EH (cell line): ENCODE results near the gene ACTN3.
A peak's percentile ranks its signal among the peaks of the same experiment; 100 is the strongest.
"Not testable (repeated sequence)": the region's sequence is repeated elsewhere in the genome, so short reads cannot be mapped to it uniquely, and the experiment has no call there.

Source experiments
- DNase-seq: peaks from one replicate; pipeline ENCODE4 v3.0.0-alpha.2; 2015; ENCODE audit warnings: low read depth

ACTN3 gene

GRCh38 chr11:66546368-66546965 is at the start of gene ACTN3:
TSS of gene ACTN3 (plus strand) at chr11:66546903. CDS start at chr11:66546938, 35 bp downstream.
- DNase-seq = peak; percentile 63

GRCh38 chr11:66497206-66497605 is 49.5 kb upstream of the ACTN3 start:
- DNase-seq = no peak

GRCh38 chr11:66498506-66498905 is 48.2 kb upstream of the ACTN3 start:
- DNase-seq = no peak

- DNase-seq = no peak
Measured at GRCh38 chr11:66505276-66505816, 41.4 kb upstream of the ACTN3 start.

- DNase-seq = no peak
Measured at GRCh38 chr11:66509131-66509561, 37.6 kb upstream of the ACTN3 start.

- DNase-seq = peak; percentile 81
Measured at GRCh38 chr11:66510271-66510989, 36.3 kb upstream of the ACTN3 start, which contains the start of gene BBS1. TSS of gene BBS1 (plus strand) at chr11:66510635. CDS start at chr11:66510660, 25 bp downstream.

GRCh38 chr11:66510990-66511339 is 35.7 kb upstream of the ACTN3 start:
- no peak for DNase-seq

- DNase-seq = no peak
Measured at GRCh38 chr11:66523611-66524010, 23.1 kb upstream of the ACTN3 start.

GRCh38 chr11:66524304-66525040 is 22.2 kb upstream of the ACTN3 start:
- DNase-seq = no peak

- DNase-seq = no peak
Measured at GRCh38 chr11:66529069-66529468, 17.6 kb upstream of the ACTN3 start.

GRCh38 chr11:66529655-66530054 is 17.0 kb upstream of the ACTN3 start:
- DNase-seq = no peak

GRCh38 chr11:66530927-66531709 is 15.6 kb upstream of the ACTN3 start:
- no peak for DNase-seq

GRCh38 chr11:66531841-66532240 is 14.9 kb upstream of the ACTN3 start:
- no peak for DNase-seq

GRCh38 chr11:66532784-66533183 is 13.9 kb upstream of the ACTN3 start:
- no peak for DNase-seq

GRCh38 chr11:66539170-66539869 is 7.4 kb upstream of the ACTN3 start:
- no peak for DNase-seq

- DNase-seq = no peak
Measured at GRCh38 chr11:66539870-66540213, 6.9 kb upstream of the ACTN3 start.

- not testable (repeated sequence) for DNase-seq
Measured at GRCh38 chr11:66540598-66540997, 6.1 kb upstream of the ACTN3 start.

GRCh38 chr11:66541892-66542291 is 4.8 kb upstream of the ACTN3 start:
- DNase-seq = no peak

- DNase-seq = peak; percentile 42
Measured at GRCh38 chr11:66542362-66542761, 4.3 kb upstream of the ACTN3 start.

- peak; percentile 57 for DNase-seq
Measured at GRCh38 chr11:66543263-66544107, 3.2 kb upstream of the ACTN3 start.
